Fibroblast of lung (primary cell): ENCODE results near the gene SSMEM1. TPM values are rescaled to one million over a fixed set of nuclear protein-coding genes. Genes with fewer than 3 reads are reported as not detected.
"Not testable (repeated sequence)": the region's sequence is repeated elsewhere in the genome, so short reads cannot be mapped to it uniquely, and the experiment has no call there.

ENCODE experiments used
- DNase-seq, 2 donors: peaks; one replicate each; pipeline versions ENCODE4 v3.0.0 to v3.0.0-alpha.2; 2010; ENCODE audit warnings: low read depth in 2 of 2
- H2AFZ ChIP-seq: 2 replicates; pipeline ENCODE4 v1.5.1; 2012; ENCODE audit warnings: low read length, control low read depth, inconsistent platforms
- H3K27ac ChIP-seq: 2 replicates; pipeline ENCODE4 v1.5.1; 2011; ENCODE audit warnings: low read length, control low read depth; ENCODE audit not compliant: insufficient read depth
- H3K27me3 ChIP-seq: 2 replicates; pipeline ENCODE4 v1.5.1; 2011; ENCODE audit warnings: mild to moderate bottlenecking, low read length; ENCODE audit not compliant: control insufficient read depth, insufficient read depth
- H3K36me3 ChIP-seq: 2 replicates; pipeline ENCODE4 v1.5.1; 2011; ENCODE audit warnings: low read length; ENCODE audit not compliant: control insufficient read depth, insufficient read depth
- H3K4me1 ChIP-seq: 2 replicates; pipeline ENCODE4 v1.5.1; 2011; ENCODE audit warnings: low read length; ENCODE audit not compliant: control insufficient read depth, insufficient read depth; ENCODE audit errors: extremely low read depth
- H3K4me2 ChIP-seq: 2 replicates; pipeline ENCODE4 v1.5.1; 2011; ENCODE audit warnings: low read length, control low read depth; ENCODE audit not compliant: insufficient read depth; ENCODE audit errors: extremely low read depth
- H3K4me3 ChIP-seq, 4 experiments: fragments of 200-600 bp in 1 of 4; sonication (generic) in 1 of 4; replicated peaks in 1 of 4; 2 replicates each; pipeline ENCODE4 v1.5.1; 2011 to 2016; ENCODE audit warnings: low read length in 4 of 4, low read depth in 3 of 4, mild to moderate bottlenecking in 3 of 4, control low read depth in 2 of 4, inconsistent platforms in 1 of 4, mixed read lengths in 1 of 4; ENCODE audit not compliant: insufficient read depth in 1 of 4; ENCODE audit errors: control extremely low read depth in 1 of 4
- H3K79me2 ChIP-seq: 2 replicates; pipeline ENCODE4 v1.5.1; 2012; ENCODE audit warnings: mild to moderate bottlenecking, low read length, inconsistent platforms; ENCODE audit not compliant: control insufficient read depth, insufficient read depth
- H3K9ac ChIP-seq: 2 replicates; pipeline ENCODE4 v1.5.1; 2011; ENCODE audit warnings: mild to moderate bottlenecking, low read length, control low read depth; ENCODE audit not compliant: insufficient read depth
- H3K9me3 ChIP-seq: 2 replicates; pipeline ENCODE4 v1.5.1; 2012; ENCODE audit warnings: low read depth, low read length; ENCODE audit not compliant: control insufficient read depth, insufficient read depth
- H4K20me1 ChIP-seq: 2 replicates; pipeline ENCODE4 v1.5.1; 2011; ENCODE audit warnings: low read length; ENCODE audit not compliant: control insufficient read depth, insufficient read depth; ENCODE audit errors: extremely low read depth
- EZH2 ChIP-seq: IDR thresholded peaks from 2 replicates; pipeline ENCODE4 v1.5.1; 2012; ENCODE audit warnings: low read length, control low read depth, mild to moderate bottlenecking; ENCODE audit errors: missing control alignments
- polyA plus RNA-seq, 2 donors: library from polyadenylated mRNA; depleted of rRNA in 1 of 2; stranded (reverse) in 1 of 2; unstranded in 1 of 2; fragments of >200 nt; gene quantifications; 2 replicates each; pipeline ENCODE4 v1.2.1, GENCODE V29; 2011 to 2012; ENCODE audit warnings: missing spikeins in 1 of 2
- total RNA-seq: library from RNA; depleted of rRNA; stranded (reverse); fragments of >200 nt; gene quantifications from 2 replicates; pipeline ENCODE4 v1.2.1, GENCODE V29; 2014
- TF ChIP-seq, protein P1 (sequence below), 2 donors: IDR thresholded peaks in 1 of 2; conservative IDR thresholded peaks in 1 of 2; 1 replicate in 1 of 2; 2 replicates in 1 of 2; pipeline ENCODE4 v1.5.1; 2011 to 2012; ENCODE audit warnings: low read length in 2 of 2, control low read depth in 1 of 2, inconsistent platforms in 1 of 2, low read depth in 1 of 2, mild to moderate bottlenecking in 1 of 2

Gene SSMEM1
- total and polyA plus RNA-seq, 2 donors (not counting 1 experiment from before 2014, with no cell fraction given): not detected

- H3K79me2 ChIP-seq: no peaks in the 10 kb centered on the region
- no peaks in the 10 kb centered on the region for H3K36me3 ChIP-seq
- no peak overlapping the region for H3K9ac ChIP-seq
- no peak overlapping the region for H3K27ac ChIP-seq
- H3K9me3 ChIP-seq: no peaks in the 10 kb centered on the region
- no peak for TF ChIP-seq EZH2
- TF ChIP-seq, protein P1, sequence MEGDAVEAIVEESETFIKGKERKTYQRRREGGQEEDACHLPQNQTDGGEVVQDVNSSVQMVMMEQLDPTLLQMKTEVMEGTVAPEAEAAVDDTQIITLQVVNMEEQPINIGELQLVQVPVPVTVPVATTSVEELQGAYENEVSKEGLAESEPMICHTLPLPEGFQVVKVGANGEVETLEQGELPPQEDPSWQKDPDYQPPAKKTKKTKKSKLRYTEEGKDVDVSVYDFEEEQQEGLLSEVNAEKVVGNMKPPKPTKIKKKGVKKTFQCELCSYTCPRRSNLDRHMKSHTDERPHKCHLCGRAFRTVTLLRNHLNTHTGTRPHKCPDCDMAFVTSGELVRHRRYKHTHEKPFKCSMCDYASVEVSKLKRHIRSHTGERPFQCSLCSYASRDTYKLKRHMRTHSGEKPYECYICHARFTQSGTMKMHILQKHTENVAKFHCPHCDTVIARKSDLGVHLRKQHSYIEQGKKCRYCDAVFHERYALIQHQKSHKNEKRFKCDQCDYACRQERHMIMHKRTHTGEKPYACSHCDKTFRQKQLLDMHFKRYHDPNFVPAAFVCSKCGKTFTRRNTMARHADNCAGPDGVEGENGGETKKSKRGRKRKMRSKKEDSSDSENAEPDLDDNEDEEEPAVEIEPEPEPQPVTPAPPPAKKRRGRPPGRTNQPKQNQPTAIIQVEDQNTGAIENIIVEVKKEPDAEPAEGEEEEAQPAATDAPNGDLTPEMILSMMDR (conservative IDR thresholded peaks at IDR 0.05 in 1 of 2, IDR thresholded peaks at IDR 0.05 in 1 of 2; ENCODE audit: low read depth in 1 of 2, low read length in 2 of 2): no peak
- H3K4me2 ChIP-seq: no peak overlapping the region
- no peak for DNase-seq
- H4K20me1 ChIP-seq: no peaks in the 10 kb centered on the region
- H3K4me3 ChIP-seq: no peak overlapping the region
- no peaks in the 10 kb centered on the region for H3K27me3 ChIP-seq
- no peaks in the 10 kb centered on the region for H3K4me1 ChIP-seq
- H2AFZ ChIP-seq: no peak overlapping the region
Measured at GRCh38 chr7:130231792-130232191, 24.1 kb downstream of the SSMEM1 start.

- no peaks in the 10 kb centered on the region for H3K36me3 ChIP-seq
- H2AFZ ChIP-seq: no peak overlapping the region
- H3K9ac ChIP-seq: no peak overlapping the region
- H3K27me3 ChIP-seq: no peaks in the 10 kb centered on the region
- H3K4me1 ChIP-seq: no peaks in the 10 kb centered on the region
- H4K20me1 ChIP-seq: no peaks in the 10 kb centered on the region
- H3K4me2 ChIP-seq: no peak overlapping the region
- no peak overlapping the region for H3K4me3 ChIP-seq
- TF ChIP-seq EZH2: no peak
- TF ChIP-seq, protein P1 (conservative IDR thresholded peaks at IDR 0.05 in 1 of 2, IDR thresholded peaks at IDR 0.05 in 1 of 2; ENCODE audit: low read depth in 1 of 2, low read length in 2 of 2): no peak
- no peak overlapping the region for H3K27ac ChIP-seq
- no peaks in the 10 kb centered on the region for H3K9me3 ChIP-seq
- DNase-seq: no peak
- H3K79me2 ChIP-seq: no peaks in the 10 kb centered on the region
Measured at GRCh38 chr7:130232209-130232608, 24.5 kb downstream of the SSMEM1 start.

GRCh38 chr7:130234078-130234477 lies 26.4 kb downstream of the SSMEM1 start:
- Histone ChIP-seq H3K36me3 (no peaks in the 10 kb centered on the region), H3K9me3 (no peaks in the 10 kb centered on the region), H3K79me2 (no peaks in the 10 kb centered on the region), H2AFZ (no peak overlapping the region), H3K4me2 (no peak overlapping the region), H3K27ac (no peak overlapping the region), H3K4me3 (no peak overlapping the region), H3K9ac (no peak overlapping the region), H3K27me3 (no peaks in the 10 kb centered on the region), H4K20me1 (no peaks in the 10 kb centered on the region), H3K4me1 (no peaks in the 10 kb centered on the region)
- no peak for DNase-seq
- no peak for TF ChIP-seq EZH2
- TF ChIP-seq, protein P1 (conservative IDR thresholded peaks at IDR 0.05 in 1 of 2, IDR thresholded peaks at IDR 0.05 in 1 of 2; ENCODE audit: low read depth in 1 of 2, low read length in 2 of 2): no peak

DNA sequence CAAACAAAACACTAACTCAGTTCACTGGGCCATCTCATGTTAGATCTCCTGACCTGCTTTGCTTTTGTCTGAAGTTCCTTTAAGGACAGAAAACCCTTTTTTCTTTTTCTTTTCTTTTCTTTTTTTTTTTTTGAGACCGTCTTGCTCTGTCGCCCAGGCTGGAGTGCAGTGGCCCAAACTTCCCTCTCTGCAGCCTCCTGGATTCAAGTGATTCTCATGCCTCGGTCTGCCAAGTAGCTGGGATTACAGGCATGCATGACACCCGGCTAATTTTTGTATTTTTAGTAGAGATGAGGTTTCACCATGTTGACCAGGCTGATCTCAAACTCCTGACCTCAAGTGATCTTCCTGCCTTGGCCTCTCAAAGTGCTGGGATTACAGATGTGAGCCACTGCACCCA lies 28.7 kb downstream of the SSMEM1 start:
- H3K4me3 ChIP-seq, H3K27ac ChIP-seq, DNase-seq: not testable (repeated sequence)

More for the DNA sequence above, 28.7 kb downstream of the SSMEM1 start:
- not testable (repeated sequence) for H4K20me1 ChIP-seq, H3K4me1 ChIP-seq, H3K27me3 ChIP-seq, H3K9me3 ChIP-seq, H3K9ac ChIP-seq, H3K4me2 ChIP-seq, H3K36me3 ChIP-seq, H3K79me2 ChIP-seq, H2AFZ ChIP-seq
